GM12878 (cell line): ENCODE results near the gene CD151. TPM values are rescaled to one million over a fixed set of nuclear protein-coding genes. Genes with fewer than 3 reads are reported as not detected.

Experiments
- BCL11A ChIP-seq: IDR thresholded peaks from 2 replicates; pipeline ENCODE4 v1.6.1; 2011; ENCODE audit warnings: low read depth, low read length
- CBX3 ChIP-seq: fragments of 200-600 bp; sonication (generic); IDR thresholded peaks from 2 replicates; pipeline ENCODE4 v1.6.1; 2016; ENCODE audit warnings: low read depth, borderline replicate concordance
- CBX5 ChIP-seq: sonication (generic); IDR thresholded peaks from 2 replicates; pipeline ENCODE4 v1.6.1; 2016; ENCODE audit warnings: low read depth, moderate library complexity, mild to moderate bottlenecking, inconsistent platforms
- E2F8 ChIP-seq: fragments of 450-650 bp; IDR thresholded peaks from 2 replicates; pipeline ENCODE4 v1.6.1; 2018; ENCODE audit warnings: mild to moderate bottlenecking, low read depth, moderate library complexity; ENCODE audit not compliant: partially characterized antibody
- EGR1 ChIP-seq, 2 experiments: IDR thresholded peaks; 1 replicate in 1 of 2; 2 replicates in 1 of 2; pipeline ENCODE4 v1.6.1; 2011 to 2012; ENCODE audit warnings: low read depth in 2 of 2, low read length in 2 of 2, borderline replicate concordance in 1 of 2, mild to moderate bottlenecking in 1 of 2, moderate library complexity in 1 of 2
- ESRRA ChIP-seq: IDR thresholded peaks from 2 replicates; pipeline ENCODE4 v1.6.1; 2012; ENCODE audit warnings: mild to moderate bottlenecking, low read length, improper control_type of control experiment
- GABPA ChIP-seq: IDR thresholded peaks from 2 replicates; pipeline ENCODE4 v1.6.1; 2014; ENCODE audit warnings: antibody characterized with exemption, low read depth, mild to moderate bottlenecking, inconsistent platforms
- IKZF1 ChIP-seq: fragments of 450-650 bp; conservative IDR thresholded peaks from 2 replicates; pipeline ENCODE4 v1.6.1; 2017; ENCODE audit warnings: antibody characterized with exemption, mild to moderate bottlenecking
- IKZF2 ChIP-seq, 2 experiments: fragments of 450-650 bp; IDR thresholded peaks; 2 replicates each; pipeline ENCODE4 v1.6.1; 2017; ENCODE audit warnings: mild to moderate bottlenecking in 2 of 2, moderate library complexity in 2 of 2
- IRF3 ChIP-seq: fragments of 450-650 bp; IDR thresholded peaks from 2 replicates; pipeline ENCODE4 v1.6.1; 2014; ENCODE audit warnings: mild to moderate bottlenecking
- IRF4 ChIP-seq: IDR thresholded peaks from 2 replicates; pipeline ENCODE4 v1.6.1; 2011; ENCODE audit warnings: low read depth, low read length
- KDM1A ChIP-seq: fragments of 200-600 bp; sonication (generic); IDR thresholded peaks from 2 replicates; pipeline ENCODE4 v1.6.1; 2016; ENCODE audit warnings: borderline replicate concordance
- MAX ChIP-seq: IDR thresholded peaks from 2 replicates; pipeline ENCODE4 v1.6.1; 2012; ENCODE audit warnings: low read depth, low read length, improper control_type of control experiment
- MLLT1 ChIP-seq: fragments of 450-650 bp; IDR thresholded peaks from 2 replicates; pipeline ENCODE4 v1.6.1; 2016; ENCODE audit warnings: mild to moderate bottlenecking
- RAD51 ChIP-seq: fragments of 450-650 bp; IDR thresholded peaks from 2 replicates; pipeline ENCODE4 v1.6.1; 2016; ENCODE audit warnings: moderate library complexity, mild to moderate bottlenecking, inconsistent platforms
- SIN3A ChIP-seq: IDR thresholded peaks from 2 replicates; pipeline ENCODE4 v1.6.1; 2012; ENCODE audit warnings: low read depth, low read length, improper control_type of control experiment
- SP1 ChIP-seq: IDR thresholded peaks from one replicate; pipeline ENCODE4 v1.6.1; 2011; ENCODE audit warnings: low read depth, low read length
- SREBF2 ChIP-seq: IDR thresholded peaks from 2 replicates; pipeline ENCODE4 v1.6.1; 2012; ENCODE audit warnings: mild to moderate bottlenecking, low read length
- TARDBP ChIP-seq: IDR thresholded peaks from 2 replicates; pipeline ENCODE4 v1.6.1; 2016; ENCODE audit warnings: borderline replicate concordance
- USF1 ChIP-seq: IDR thresholded peaks from 2 replicates; pipeline ENCODE4 v1.6.1; 2011; ENCODE audit warnings: borderline replicate concordance, low read depth, mild to moderate bottlenecking, moderate library complexity, mixed read lengths, low read length; ENCODE audit not compliant: insufficient read depth; ENCODE audit errors: extremely low read length
- USF2 ChIP-seq: IDR thresholded peaks from 2 replicates; pipeline ENCODE4 v1.6.1; 2011; ENCODE audit warnings: low read depth, low read length, improper control_type of control experiment, borderline replicate concordance
- YY1 ChIP-seq: IDR thresholded peaks from 2 replicates; pipeline ENCODE4 v1.6.1; 2011; ENCODE audit warnings: low read depth, mild to moderate bottlenecking, low read length
- ZNF217 ChIP-seq: fragments of 450-650 bp; IDR thresholded peaks from 2 replicates; pipeline ENCODE4 v1.6.1; 2017; ENCODE audit warnings: antibody characterized with exemption, mild to moderate bottlenecking
- ZNF274 ChIP-seq: IDR thresholded peaks from one replicate; pipeline ENCODE4 v1.8.0; 2011; ENCODE audit not compliant: insufficient read length, insufficient read depth
- polyA plus RNA-seq, 11 experiments: library from polyadenylated mRNA; depleted of rRNA in 4 of 11; unstranded in 6 of 11; stranded (reverse) in 5 of 11; fragments of >200 nt; fragmentation: Nextera tagmentation in 4 of 11; fragmentation: Illumina TruSeq in 1 of 11; extraction: Ambion mirVana in 4 of 11; extraction: Trizol in 1 of 11; gene quantifications; 1 replicate in 1 of 11; 2 replicates in 10 of 11; pipeline versions ENCODE4 v1.2.1 to v1.2.3, GENCODE V29; 2011 to 2016; ENCODE audit warnings: inconsistent platforms in 2 of 11, missing spikeins in 2 of 11, low read depth in 1 of 11
- total RNA-seq, 4 experiments: library from RNA; depleted of rRNA in 3 of 4; stranded (reverse); fragments of >200 nt in 3 of 4; fragmentation: Illumina TruSeq in 1 of 4; extraction: Trizol in 1 of 4; gene quantifications; 2 replicates each; pipeline versions ENCODE4 v1.2.1 to v1.2.3, GENCODE V29; 2013 to 2021

The CD151 gene
- total and polyA plus RNA-seq, 10 of the 15 experiments (the other 5 are each of a cell fraction or from before 2014, with no cell fraction given) = 0.52 to 41.7 (median 14.7) TPM

- TF ChIP-seq ZNF217 (no peak), IRF3 (peak; percentile 48), E2F8 (peak; percentile 95), USF1 (no peak), BCL11A (0 out of 2 replicates have a peak, but pooled peaks have one; percentile 11), YY1 (peak; percentile 88), CBX5 (no peak), USF2 (no peak; the same call in 1 of the 2 replicates), KDM1A (no peak), MLLT1 (no peak), ZNF274 (no peak), SREBF2 (no peak), GABPA (peak; percentile 92), TARDBP (peak; percentile 83), IKZF1 (peak; percentile 99), CBX3 (no peak), ESRRA (peak; percentile 70; the same call in 1 of the 2 replicates), IRF4 (0 out of 2 replicates have a peak, but pooled peaks have one; percentile 40), SIN3A (peak; percentile 62), IKZF2 (IDR thresholded peaks at IDR 0.05) (peak in 1 of 2 experiments; percentile 27; a peak in 1 of 4 replicates), MAX (peak; percentile 85), RAD51 (no peak), SP1 (peak; percentile 80), EGR1 (IDR thresholded peaks at IDR 0.05; ENCODE audit: borderline replicate concordance in 1 of 2, low read depth in 2 of 2, low read length in 2 of 2) (peak; percentile 81 to 95)
Observed at GRCh38 chr11:809287-810039, 23.3 kb upstream of the CD151 start, which contains the start of gene RPLP2 (continued).
